Measurements from ENCODE around the gene ROS1. TPM values are rescaled to one million over a fixed set of nuclear protein-coding genes. Genes with fewer than 3 reads are reported as not detected.
A peak's percentile ranks its signal among the peaks of the same experiment; 100 is the strongest.

The ROS1 gene
- total and polyA plus RNA-seq, 10 of the 15 experiments (the other 5 are each of a cell fraction or from before 2014, with no cell fraction given) = under 0.01 to 0.07 (median 0.03) TPM; not detected in 5

DNA sequence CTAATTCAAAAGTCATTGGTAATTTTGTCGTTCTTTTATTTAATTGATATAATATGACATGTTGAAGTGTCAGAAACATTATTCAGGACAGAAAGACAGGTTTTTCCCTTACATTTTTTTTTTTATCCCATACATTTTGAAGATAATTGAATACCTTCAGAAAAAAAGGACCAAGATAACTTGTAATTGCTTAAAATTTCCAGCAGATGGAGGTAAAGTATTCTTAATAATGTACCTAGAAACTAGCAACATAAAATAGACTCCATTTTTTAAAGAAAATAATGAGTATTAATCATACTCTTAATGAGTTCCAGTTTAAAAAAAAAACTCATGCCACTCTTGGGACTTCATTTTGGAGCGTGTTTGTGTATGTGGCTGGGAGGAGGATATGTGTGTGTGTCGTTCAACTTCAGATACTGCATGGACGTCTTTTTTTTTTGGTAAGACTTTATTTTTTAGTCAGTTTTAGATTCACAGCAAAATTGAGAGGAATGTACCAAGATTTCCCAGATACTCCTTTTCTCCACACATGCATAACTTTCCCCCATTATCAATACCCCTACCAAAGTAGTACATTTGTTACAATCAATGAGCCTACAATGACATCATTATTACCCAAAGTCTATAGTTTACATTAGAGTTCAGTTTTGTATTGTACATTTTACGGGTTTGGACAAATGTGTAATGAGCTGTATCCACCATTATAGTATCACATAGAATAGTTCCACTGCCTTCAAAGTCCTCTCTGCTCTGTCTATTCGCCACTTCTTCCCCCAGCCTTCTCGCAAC, 79.4 kb downstream of the ROS1 start:
- peak; percentile 63 for ATAC-seq
- SMC1A ChIA-PET (ENCODE audit: uncharacterized antibody, unreplicated experiment) = interaction anchor here (0.8 to 1.0 kb wide), 2 partner anchors 18 to 258 kb away, joined by 3 to 4 read pairs; no protein-coding TSS in a partner anchor
- CTCF ChIA-PET = interaction anchor here (0.6 to 1.2 kb wide), 7 partner anchors 10 to 504 kb away, joined by 3 to 5 read pairs (median 3); no protein-coding TSS in a partner anchor
- Histone ChIP-seq H3K27ac (ENCODE audit: control insufficient read depth, insufficient read depth) (no peak overlapping the region), H3K79me2 (ENCODE audit: control insufficient read depth, insufficient read depth, low read length) (no peaks in the 10 kb centered on the region), H3K9me3 (replicated peaks; ENCODE audit: control insufficient read depth, insufficient read depth, low read length) (no peaks in the 10 kb centered on the region), H4K20me1 (ENCODE audit: control insufficient read depth, insufficient read depth) (no peaks in the 10 kb centered on the region), H3K27me3 (replicated peaks in 1 of 2; ENCODE audit: control insufficient read depth in 2 of 2, insufficient read depth in 2 of 2, low read length in 1 of 2) (no peaks in the 10 kb centered on the region; a peak in 1 of 4 replicates), H2AFZ (ENCODE audit: control insufficient read depth, low read depth, low read length) (no peak overlapping the region), H3K36me3 (ENCODE audit: control insufficient read depth in 2 of 2, insufficient read depth in 2 of 2, low read length in 1 of 2) (no peaks in the 10 kb centered on the region), H3K4me1 (ENCODE audit: control insufficient read depth, insufficient read depth, low read length) (no peaks in the 10 kb centered on the region), H3K9ac (ENCODE audit: control insufficient read depth, insufficient read depth, low read length) (no peak overlapping the region), H3K4me2 (ENCODE audit: control insufficient read depth, insufficient read depth) (no peak overlapping the region), H3K4me3 (no peak overlapping the region)
- POLR2A ChIA-PET = no interaction called here
- RAD21 ChIA-PET (ENCODE audit: unreplicated experiment) = interaction anchor here (0.8 kb wide), 1 partner anchor 18 kb away, joined by 3 read pairs; no protein-coding TSS in a partner anchor
- in situ Hi-C loops (cut with MboI) (loop anchor here (5.0 kb wide), 1 partner anchor 481 kb away; no protein-coding TSS in a partner anchor), intact Hi-C loops (cut with micrococcal nuclease; ENCODE audit: unreplicated experiment) (loop anchor here (5.0 to 10.0 kb wide), 3 partner anchors 211 to 1208 kb away; no protein-coding TSS in a partner anchor)
- no peak for FAIRE-seq
- DNase-seq (ENCODE audit: low read depth, low spot score) = no peak
- TF ChIP-seq CBFB (IDR thresholded peaks at IDR 0.05; ENCODE audit: low read depth) (no peak), SMC3 (IDR thresholded peaks at IDR 0.05; ENCODE audit: borderline replicate concordance, low read length) (peak; percentile 47; the same call in 1 of the 2 replicates), ATF7 (IDR thresholded peaks at IDR 0.05; ENCODE audit: low read depth) (peak; percentile 49; the same call in 1 of the 2 replicates), RAD21 (IDR thresholded peaks at IDR 0.05; ENCODE audit: insufficient read depth, low read depth, low read length) (0 out of 2 replicates have a peak, but pooled peaks have one; percentile 14), SIN3A (IDR thresholded peaks at IDR 0.05; ENCODE audit: low read depth, low read length) (no peak), SUZ12 (IDR thresholded peaks at IDR 0.05; ENCODE audit: unreplicated experiment) (no peak)
- TF ChIP-seq, protein P1, sequence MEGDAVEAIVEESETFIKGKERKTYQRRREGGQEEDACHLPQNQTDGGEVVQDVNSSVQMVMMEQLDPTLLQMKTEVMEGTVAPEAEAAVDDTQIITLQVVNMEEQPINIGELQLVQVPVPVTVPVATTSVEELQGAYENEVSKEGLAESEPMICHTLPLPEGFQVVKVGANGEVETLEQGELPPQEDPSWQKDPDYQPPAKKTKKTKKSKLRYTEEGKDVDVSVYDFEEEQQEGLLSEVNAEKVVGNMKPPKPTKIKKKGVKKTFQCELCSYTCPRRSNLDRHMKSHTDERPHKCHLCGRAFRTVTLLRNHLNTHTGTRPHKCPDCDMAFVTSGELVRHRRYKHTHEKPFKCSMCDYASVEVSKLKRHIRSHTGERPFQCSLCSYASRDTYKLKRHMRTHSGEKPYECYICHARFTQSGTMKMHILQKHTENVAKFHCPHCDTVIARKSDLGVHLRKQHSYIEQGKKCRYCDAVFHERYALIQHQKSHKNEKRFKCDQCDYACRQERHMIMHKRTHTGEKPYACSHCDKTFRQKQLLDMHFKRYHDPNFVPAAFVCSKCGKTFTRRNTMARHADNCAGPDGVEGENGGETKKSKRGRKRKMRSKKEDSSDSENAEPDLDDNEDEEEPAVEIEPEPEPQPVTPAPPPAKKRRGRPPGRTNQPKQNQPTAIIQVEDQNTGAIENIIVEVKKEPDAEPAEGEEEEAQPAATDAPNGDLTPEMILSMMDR (IDR thresholded peaks at IDR 0.05 in 2 of 3, conservative IDR thresholded peaks at IDR 0.05 in 1 of 3; ENCODE audit: control insufficient read depth in 2 of 3, extremely low read depth in 1 of 3, insufficient read depth in 1 of 3, low read depth in 3 of 3, low read length in 3 of 3) = peak in 2 of 3 experiments; percentile 29 to 35; a peak in 3 of 6 replicates
- BruUV-seq (replicated peaks) = no TSS peak
- WGBS (ENCODE audit: insufficient coverage, insufficient replicate concordance, low lambda C conversion rate, missing lambda C conversion rate) = 44% methylated on average over 7 of the region's 7 CpGs

Measured in GM12878 (cell line).